GM18526 (cell line): ENCODE data around the gene BTBD18.

Source experiments
- POLR2A ChIP-seq: IDR thresholded peaks from 3 replicates; pipeline ENCODE4 v1.6.1; 2011; ENCODE audit not compliant: insufficient read length; ENCODE audit errors: extremely low read depth

Gene BTBD18

DNA sequence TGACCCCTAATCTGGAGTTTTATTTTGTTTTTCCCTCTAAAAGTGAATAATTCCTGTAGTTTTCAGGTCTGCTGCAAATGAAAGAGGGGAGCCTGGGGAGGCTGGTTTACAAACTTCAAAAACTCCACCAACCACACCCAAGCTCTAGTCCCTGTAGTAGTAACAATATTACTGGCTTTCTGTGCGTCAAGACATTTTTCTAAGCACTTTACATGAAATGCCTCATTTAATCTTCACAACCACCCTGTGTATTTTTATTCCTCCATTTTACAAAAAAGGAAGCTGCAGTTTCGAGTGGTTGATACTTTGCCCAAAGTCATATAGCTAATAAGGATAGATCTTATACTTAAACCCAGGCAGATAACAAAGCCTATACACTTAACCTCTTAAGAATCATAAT is 33.5 kb upstream of the BTBD18 start:
- no peak for TF ChIP-seq POLR2A

GRCh38 chr11:57781529-57781943 is 29.9 kb upstream of the BTBD18 start:
- no peak for TF ChIP-seq POLR2A

GRCh38 chr11:57779276-57779675 is 27.7 kb upstream of the BTBD18 start:
- TF ChIP-seq POLR2A = no peak

- no peak for TF ChIP-seq POLR2A
Observed at GRCh38 chr11:57778318-57779037, 26.9 kb upstream of the BTBD18 start.

DNA sequence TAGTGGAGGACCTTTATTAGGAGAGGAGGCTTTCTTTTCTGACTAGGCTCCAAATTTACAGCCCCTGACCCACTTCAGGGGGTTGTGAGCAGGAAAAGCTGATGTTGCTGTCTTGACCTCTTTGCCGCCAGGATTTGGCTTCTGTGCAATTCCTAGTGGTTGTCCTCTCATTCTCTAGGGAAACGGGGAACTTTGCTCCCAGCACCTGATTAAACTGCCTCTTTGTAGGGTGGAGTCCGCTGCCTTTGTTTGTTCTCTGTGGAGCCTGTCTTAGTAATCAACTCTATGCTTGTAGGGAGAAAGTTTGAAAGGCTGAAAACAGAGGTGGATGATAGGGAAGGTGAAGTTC is 26.3 kb upstream of the BTBD18 start:
- TF ChIP-seq POLR2A = no peak

GRCh38 chr11:57776577-57777210 is 25.1 kb upstream of the BTBD18 start:
- no peak for TF ChIP-seq POLR2A

GRCh38 chr11:57776031-57776521 is 24.5 kb upstream of the BTBD18 start:
- no peak for TF ChIP-seq POLR2A

GRCh38 chr11:57775491-57775890 is 23.9 kb upstream of the BTBD18 start:
- TF ChIP-seq POLR2A = no peak

GRCh38 chr11:57773026-57773598 is 21.5 kb upstream of the BTBD18 start:
- TF ChIP-seq POLR2A = no peak

DNA sequence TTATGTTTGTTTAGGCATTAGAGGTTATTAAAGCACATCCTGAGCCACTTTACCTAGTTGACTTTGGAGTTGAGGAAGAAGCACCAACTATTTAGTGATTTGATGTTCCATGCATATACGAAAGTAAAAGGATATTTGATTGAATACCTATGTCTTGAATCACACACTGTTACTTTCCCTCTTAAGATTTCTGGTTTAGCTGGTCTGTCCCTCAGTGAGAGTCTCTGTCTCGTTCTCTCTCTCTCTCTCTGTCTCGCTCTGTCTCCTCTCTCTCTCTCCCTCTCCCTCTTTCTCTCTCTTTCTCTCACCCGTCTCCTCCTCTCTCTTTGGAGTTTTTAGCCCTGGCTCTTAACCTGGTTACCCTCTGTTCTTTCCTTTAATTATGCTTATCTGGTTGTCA is 20.9 kb upstream of the BTBD18 start:
- TF ChIP-seq POLR2A = no peak

DNA sequence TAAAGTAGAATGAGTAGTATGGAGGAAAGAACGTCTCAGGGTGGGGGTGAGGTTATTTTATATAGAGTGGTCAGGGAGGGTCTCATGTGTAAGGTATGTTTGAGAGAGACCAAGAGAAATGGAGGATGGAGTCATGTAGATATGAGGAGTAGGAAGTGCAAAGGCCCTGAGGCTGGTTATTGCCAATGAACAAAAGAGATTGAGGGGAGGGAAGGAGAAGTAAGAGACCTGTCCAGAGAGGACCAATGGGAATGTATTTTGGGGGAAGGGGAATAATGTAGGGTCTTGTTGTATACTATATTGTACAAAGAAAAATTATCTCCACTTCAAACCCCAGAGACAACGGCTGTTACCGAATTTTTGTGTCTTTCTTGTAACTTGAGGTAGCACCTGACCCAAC is 19.7 kb upstream of the BTBD18 start:
- no peak for TF ChIP-seq POLR2A

- TF ChIP-seq POLR2A = no peak
Observed at GRCh38 chr11:57770793-57771192, 19.2 kb upstream of the BTBD18 start.

GRCh38 chr11:57764972-57765371 is 13.4 kb upstream of the BTBD18 start:
- TF ChIP-seq POLR2A = no peak

DNA sequence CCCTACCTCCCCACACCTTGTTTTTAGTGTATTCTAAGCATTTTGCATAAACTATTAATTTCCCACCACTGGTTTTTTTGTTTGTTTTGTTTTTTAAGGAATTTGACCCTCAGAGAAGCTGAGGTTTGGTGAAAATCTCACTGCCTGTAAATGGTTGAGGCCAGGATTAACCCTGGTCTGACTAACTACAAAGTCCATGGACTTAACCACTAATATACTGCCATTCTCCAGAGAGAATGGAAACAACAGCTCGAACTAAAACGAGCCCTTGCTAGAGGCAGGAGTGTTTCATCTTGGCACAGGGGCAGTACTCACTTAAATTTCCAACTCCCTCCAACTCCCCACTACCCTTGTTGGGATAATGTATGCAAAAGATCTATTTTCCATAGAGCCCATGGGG is 12.9 kb upstream of the BTBD18 start:
- no peak for TF ChIP-seq POLR2A

DNA sequence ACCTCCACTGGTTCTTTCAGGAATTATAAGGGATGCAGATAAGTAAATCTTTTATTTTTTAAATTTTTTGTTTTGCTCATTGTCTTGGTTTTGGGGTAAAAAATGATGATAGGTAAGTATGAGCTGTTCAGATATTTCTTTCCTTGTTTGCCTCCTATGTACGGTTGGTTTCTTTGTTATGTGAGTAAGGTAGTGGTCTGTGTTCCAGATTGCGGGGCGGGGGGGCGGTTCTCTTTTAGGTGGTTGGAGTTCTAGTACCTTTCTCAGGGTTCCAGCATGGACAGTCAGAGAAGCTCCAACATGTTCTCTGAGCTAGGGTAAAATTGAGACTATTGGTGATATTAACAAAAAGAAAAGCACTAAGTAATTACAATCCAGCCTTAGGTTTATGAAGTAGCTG is 12.4 kb upstream of the BTBD18 start:
- no peak for TF ChIP-seq POLR2A

- TF ChIP-seq POLR2A = no peak
Observed at GRCh38 chr11:57763568-57763967, 11.9 kb upstream of the BTBD18 start.
